Left cardiac atrium (tissue), 4 donors: ENCODE results near the gene PCBP1. TPM values are rescaled to one million over a fixed set of nuclear protein-coding genes. Genes with fewer than 3 reads are reported as not detected.
A peak's percentile ranks its signal among the peaks of the same experiment; 100 is the strongest.
"Not testable (repeated sequence)": the region's sequence is repeated elsewhere in the genome, so short reads cannot be mapped to it uniquely, and the experiment has no call there.

ENCODE experiments used
- ATAC-seq, 2 donors: fragments of 200-7000 bp; cut with Tn5 transposase; one replicate each; pipeline ENCODE4 v1.9.1; 2020; ENCODE audit warnings: mild to moderate bottlenecking in 2 of 2, moderate library complexity in 2 of 2
- DNase-seq: peaks from one replicate; pipeline ENCODE4 v3.0.0-alpha.2; 2020
- intact Hi-C, 2 donors: fragments of 100-400 bp; cut with DNase I; formaldehyde crosslinking; loops; one replicate each; pipeline versions ENCODE4 v1.14.1 to v1.15.1; 2022 to 2023
- total RNA-seq, 2 donors: library from RNA; stranded (reverse); fragmentation: NEBNext Ultra II Directional; extraction: Animal tissue kit (Norgen Biotek cat#: 25700); gene quantifications; one replicate each; pipeline ENCODE4 v1.2.1, GENCODE V29; 2021
- donor health status: DM: no; HTN: yes; CAD: no.
- donor health status: DM: no; HTN: yes; CAD: no; lungs with severe emphysema.
- donor health status: DM: yes; HTN: yes; CAD: no.
- donor health status: Dilated cardiomyopathy.

Gene PCBP1
- total RNA-seq, 2 donors from 2014 or later: 230 to 248 TPM

GRCh38 chr2:70092576-70093243 lies 5.4 kb downstream of the PCBP1 start:
- intact Hi-C loops, ATAC-seq, DNase-seq: not testable (repeated sequence)

GRCh38 chr2:70094171-70094977 lies 7.1 kb downstream of the PCBP1 start:
- ATAC-seq (peak in 1 of 2 donors; percentile 3), DNase-seq (no peak)
- intact Hi-C loops: no loop called here

- intact Hi-C loops: no loop called here
- DNase-seq (peak; percentile 63), ATAC-seq (peak; percentile 79 to 90)
These were observed 7.9 kb downstream of the PCBP1 start for GRCh38 chr2:70094978-70095719.

- no peak for DNase-seq
- ATAC-seq: peak in 1 of 2 donors; percentile 2
- intact Hi-C loops: no loop called here
These were observed 8.7 kb downstream of the PCBP1 start for GRCh38 chr2:70095720-70096670.

- ATAC-seq (no peak), DNase-seq (no peak)
- intact Hi-C loops: no loop called here
These were observed 10.8 kb downstream of the PCBP1 start for GRCh38 chr2:70098032-70098431.

GRCh38 chr2:70099270-70099669 lies 12.0 kb downstream of the PCBP1 start:
- ATAC-seq: no peak
- intact Hi-C loops: no loop called here

GRCh38 chr2:70101174-70101573 lies 13.9 kb downstream of the PCBP1 start:
- intact Hi-C loops: no loop called here
- DNase-seq (no peak), ATAC-seq (no peak)

More at GRCh38 chr2:70099270-70099669, 12.0 kb downstream of the PCBP1 start:
- no peak for DNase-seq

- intact Hi-C loops, ATAC-seq, DNase-seq: not testable (repeated sequence)
These were observed 14.4 kb downstream of the PCBP1 start for GRCh38 chr2:70101686-70102085.

- DNase-seq, intact Hi-C loops, ATAC-seq: not testable (repeated sequence)
These were observed 15.1 kb downstream of the PCBP1 start for GRCh38 chr2:70102323-70102905.

GRCh38 chr2:70103531-70104061 lies 16.3 kb downstream of the PCBP1 start:
- intact Hi-C loops: no loop called here
- ATAC-seq (no peak), DNase-seq (no peak)

- DNase-seq (no peak), ATAC-seq (peak in 1 of 2 donors; percentile 26)
These were observed 17.2 kb downstream of the PCBP1 start for GRCh38 chr2:70104231-70105111.

GRCh38 chr2:70106138-70106537 lies 18.9 kb downstream of the PCBP1 start:
- intact Hi-C loops, DNase-seq, ATAC-seq: not testable (repeated sequence)

More at GRCh38 chr2:70104231-70105111, 17.2 kb downstream of the PCBP1 start:
- intact Hi-C loops: no loop called here

GRCh38 chr2:70110397-70110796 lies 23.1 kb downstream of the PCBP1 start:
- ATAC-seq: not testable (repeated sequence)

GRCh38 chr2:70111752-70112591 lies 24.7 kb downstream of the PCBP1 start:
- ATAC-seq (no peak), DNase-seq (no peak)
- intact Hi-C loops: no loop called here

More at GRCh38 chr2:70110397-70110796, 23.1 kb downstream of the PCBP1 start:
- DNase-seq, intact Hi-C loops: not testable (repeated sequence)

GRCh38 chr2:70113359-70114070 lies 26.2 kb downstream of the PCBP1 start:
- intact Hi-C loops: no loop called here
- no peak for DNase-seq
- no peak for ATAC-seq
